ENCODE results near the gene DOLPP1. TPM values are rescaled to one million over a fixed set of nuclear protein-coding genes. Genes with fewer than 3 reads are reported as not detected.

Gene DOLPP1
- total RNA-seq, 1 experiment from 2014 or later, result 30.4 TPM

- no TSS peak for BruUV-seq (replicated peaks)
- Histone ChIP-seq H3K27me3 (replicated peaks; ENCODE audit: insufficient read depth, low read depth, low read length, poor library complexity) (no peaks in the 10 kb centered on the region), H3K4me3 (ENCODE audit: low read depth, low read length, poor library complexity, severe bottlenecking) (no peak overlapping the region), H3K4me1 (ENCODE audit: insufficient read depth, low read length, poor library complexity, severe bottlenecking) (peaks cover 11% of the 10 kb centered on the region), H3K9me3 (ENCODE audit: low read depth, low read length, poor library complexity, severe bottlenecking) (no peaks in the 10 kb centered on the region), H3K36me3 (ENCODE audit: insufficient read depth, low read length, poor library complexity, severe bottlenecking) (no peaks in the 10 kb centered on the region), H3K27ac (ENCODE audit: low read depth, low read length, poor library complexity, severe bottlenecking) (no peak overlapping the region)
- intact Hi-C loops (cut with micrococcal nuclease; ENCODE audit: unreplicated experiment), result no loop called here
- ChIA-PET CTCF (no interaction called here), POLR2A (ENCODE audit: low non-redundant PET) (no interaction called here)
- no peak for DNase-seq (ENCODE audit: low spot score)
- TF ChIP-seq EZH2 (IDR thresholded peaks at IDR 0.05; ENCODE audit: borderline replicate concordance, low read depth, low read length, poor library complexity, severe bottlenecking), result no peak
- TF ChIP-seq CTCF (conservative IDR thresholded peaks at IDR 0.05; ENCODE audit: low read depth, low read length), result no peak
Observed at GRCh38 chr9:129113645-129114304, 32.9 kb downstream of the DOLPP1 start.

DNA sequence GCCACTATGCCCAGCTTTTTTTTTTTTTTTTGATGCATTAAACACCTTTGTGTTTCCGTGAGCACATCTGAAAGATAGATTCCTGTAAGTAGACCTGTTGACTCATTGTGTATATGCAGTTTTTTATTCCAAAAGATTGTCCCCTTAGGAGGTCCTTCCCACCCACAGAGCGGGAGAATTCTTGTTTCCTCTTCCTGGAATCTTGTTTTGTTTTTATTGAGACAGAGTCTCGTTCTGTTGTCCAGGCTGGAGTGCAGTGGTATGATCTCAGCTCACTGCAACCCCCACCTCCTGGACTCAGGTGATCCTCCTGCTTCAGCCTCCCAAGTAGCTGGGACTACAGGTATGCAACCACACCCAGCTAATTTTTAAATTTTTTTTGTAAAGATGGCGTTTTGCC is 37.9 kb downstream of the DOLPP1 start:
- CTCF ChIA-PET, result no interaction called here
- peak; percentile 34 for DNase-seq (ENCODE audit: low spot score)
- no TSS peak for BruUV-seq (replicated peaks)
- Histone ChIP-seq H3K27ac (ENCODE audit: low read depth, low read length, poor library complexity, severe bottlenecking) (no peak overlapping the region), H3K4me1 (ENCODE audit: insufficient read depth, low read length, poor library complexity, severe bottlenecking) (no peaks in the 10 kb centered on the region), H3K9me3 (ENCODE audit: low read depth, low read length, poor library complexity, severe bottlenecking) (no peaks in the 10 kb centered on the region), H3K27me3 (replicated peaks; ENCODE audit: insufficient read depth, low read depth, low read length, poor library complexity) (no peaks in the 10 kb centered on the region), H3K4me3 (ENCODE audit: low read depth, low read length, poor library complexity, severe bottlenecking) (no peak overlapping the region), H3K36me3 (ENCODE audit: insufficient read depth, low read length, poor library complexity, severe bottlenecking) (no peaks in the 10 kb centered on the region)
- no peak for TF ChIP-seq EZH2 (IDR thresholded peaks at IDR 0.05; ENCODE audit: borderline replicate concordance, low read depth, low read length, poor library complexity, severe bottlenecking)
- TF ChIP-seq CTCF (conservative IDR thresholded peaks at IDR 0.05; ENCODE audit: low read depth, low read length), result no peak
- intact Hi-C loops (cut with micrococcal nuclease; ENCODE audit: unreplicated experiment), result no loop called here
- POLR2A ChIA-PET (ENCODE audit: low non-redundant PET), result interaction anchor here (0.7 kb wide), 1 partner anchor 490 kb away, joined by 3 read pairs; no protein-coding TSS in a partner anchor

GRCh38 chr9:129121483-129121882 is 40.6 kb downstream of the DOLPP1 start:
- Histone ChIP-seq H3K36me3 (ENCODE audit: insufficient read depth, low read length, poor library complexity, severe bottlenecking) (peaks cover 9% of the 10 kb centered on the region), H3K9me3 (ENCODE audit: low read depth, low read length, poor library complexity, severe bottlenecking) (no peaks in the 10 kb centered on the region), H3K4me1 (ENCODE audit: insufficient read depth, low read length, poor library complexity, severe bottlenecking) (peaks cover 4% of the 10 kb centered on the region), H3K4me3 (ENCODE audit: low read depth, low read length, poor library complexity, severe bottlenecking) (no peak overlapping the region), H3K27me3 (replicated peaks; ENCODE audit: insufficient read depth, low read depth, low read length, poor library complexity) (no peaks in the 10 kb centered on the region), H3K27ac (ENCODE audit: low read depth, low read length, poor library complexity, severe bottlenecking) (no peak overlapping the region)
- intact Hi-C loops (cut with micrococcal nuclease; ENCODE audit: unreplicated experiment), result no loop called here
- ChIA-PET POLR2A (ENCODE audit: low non-redundant PET) (no interaction called here), CTCF (no interaction called here)
- peak; percentile 40 for DNase-seq (ENCODE audit: low spot score)
- TF ChIP-seq CTCF (conservative IDR thresholded peaks at IDR 0.05; ENCODE audit: low read depth, low read length), result no peak
- no peak for TF ChIP-seq EZH2 (IDR thresholded peaks at IDR 0.05; ENCODE audit: borderline replicate concordance, low read depth, low read length, poor library complexity, severe bottlenecking)
- no TSS peak for BruUV-seq (replicated peaks)
